ENCODE results near the gene FTSJ1. TPM values are rescaled to one million over a fixed set of nuclear protein-coding genes. Genes with fewer than 3 reads are reported as not detected.
A peak's percentile ranks its signal among the peaks of the same experiment; 100 is the strongest.
"Not testable (repeated sequence)": the region's sequence is repeated elsewhere in the genome, so short reads cannot be mapped to it uniquely, and the experiment has no call there.

Gene FTSJ1
- 100 to 1,000 TPM in 1 of 2 donors, 10 to 100 TPM in 1; 83.8 to 120 TPM for total RNA-seq

- peak; percentile 96 to 97 for ATAC-seq
- H3K27ac Mint-ChIP-seq: peak within 1 kb of the TSS; percentile 90 to 94
- H3K4me1 Mint-ChIP-seq (ENCODE audit: low read depth in 2 of 2): peaks cover 27 to 34% of the 10 kb centered on the region in 2 donors
- DNase-seq (ENCODE audit: low spot score): peak; percentile 91
- H3K4me3 Mint-ChIP-seq: peak within 1 kb of the TSS; percentile 96
- peaks cover 10% of the 10 kb centered on the region for H3K36me3 Mint-ChIP-seq
- peaks cover 0 to 3% of the 10 kb centered on the region in 2 donors for H3K27me3 Mint-ChIP-seq
- no peaks in the 10 kb centered on the region for H3K9me3 Mint-ChIP-seq
Observed at GRCh38 chrX:48475774-48476577, at the start of gene FTSJ1. Gene FTSJ1, plus strand, starts transcription at chrX:48476199. Its CDS starts 1,849 bp downstream, at chrX:48478048.

- not testable (repeated sequence) for H3K4me1 Mint-ChIP-seq (ENCODE audit: low read depth in 2 of 2); H3K36me3 Mint-ChIP-seq; DNase-seq (ENCODE audit: low spot score); H3K4me3 Mint-ChIP-seq; H3K27ac Mint-ChIP-seq; H3K9me3 Mint-ChIP-seq
- peaks cover 7 to 10% of the 10 kb centered on the region in 2 donors for H3K27me3 Mint-ChIP-seq
- peak; percentile 71 for ATAC-seq
Observed at GRCh38 chrX:48427027-48427716, 48.8 kb upstream of the FTSJ1 start.

- peaks cover 11 to 16% of the 10 kb centered on the region in 2 donors for H3K27me3 Mint-ChIP-seq
- H3K4me3 Mint-ChIP-seq; H3K36me3 Mint-ChIP-seq; DNase-seq (ENCODE audit: low spot score); H3K9me3 Mint-ChIP-seq; ATAC-seq; H3K27ac Mint-ChIP-seq; H3K4me1 Mint-ChIP-seq (ENCODE audit: low read depth in 2 of 2): not testable (repeated sequence)
Observed at GRCh38 chrX:48429606-48430005, 46.4 kb upstream of the FTSJ1 start.

GRCh38 chrX:48430166-48430565, 45.8 kb upstream of the FTSJ1 start:
- H3K4me3 Mint-ChIP-seq; H3K27ac Mint-ChIP-seq; DNase-seq (ENCODE audit: low spot score); H3K4me1 Mint-ChIP-seq (ENCODE audit: low read depth in 2 of 2); ATAC-seq; H3K9me3 Mint-ChIP-seq; H3K36me3 Mint-ChIP-seq: not testable (repeated sequence)
- peaks cover 14 to 17% of the 10 kb centered on the region in 2 donors for H3K27me3 Mint-ChIP-seq

GRCh38 chrX:48433713-48434112, 42.3 kb upstream of the FTSJ1 start:
- H3K4me3 Mint-ChIP-seq; H3K36me3 Mint-ChIP-seq; H3K27ac Mint-ChIP-seq; H3K4me1 Mint-ChIP-seq (ENCODE audit: low read depth in 2 of 2); H3K9me3 Mint-ChIP-seq; DNase-seq (ENCODE audit: low spot score); ATAC-seq: not testable (repeated sequence)
- H3K27me3 Mint-ChIP-seq: peaks cover 14 to 25% of the 10 kb centered on the region in 2 donors

GRCh38 chrX:48447201-48447600, 28.8 kb upstream of the FTSJ1 start:
- not testable (repeated sequence) for H3K4me1 Mint-ChIP-seq (ENCODE audit: low read depth in 2 of 2); H3K9me3 Mint-ChIP-seq; H3K4me3 Mint-ChIP-seq; H3K27ac Mint-ChIP-seq; ATAC-seq; H3K36me3 Mint-ChIP-seq; DNase-seq (ENCODE audit: low spot score)
- H3K27me3 Mint-ChIP-seq: peaks cover 0 to 14% of the 10 kb centered on the region in 2 donors

GRCh38 chrX:48450076-48450475, 25.9 kb upstream of the FTSJ1 start:
- Mint-ChIP-seq H3K36me3 (no peaks in the 10 kb centered on the region), H3K9me3 (no peaks in the 10 kb centered on the region), H3K27ac (no peak overlapping the region), H3K4me3 (no peak overlapping the region), H3K4me1 (ENCODE audit: low read depth in 2 of 2) (no peaks in the 10 kb centered on the region), H3K27me3 (peaks cover 0 to 1% of the 10 kb centered on the region in 2 donors)
- no peak for DNase-seq (ENCODE audit: low spot score)
- no peak for ATAC-seq

- H3K9me3 Mint-ChIP-seq: no peaks in the 10 kb centered on the region
- no peaks in the 10 kb centered on the region for H3K36me3 Mint-ChIP-seq
- H3K4me1 Mint-ChIP-seq (ENCODE audit: low read depth in 2 of 2): no peaks in the 10 kb centered on the region
- DNase-seq (ENCODE audit: low spot score): no peak
- H3K4me3 Mint-ChIP-seq: no peak overlapping the region
- H3K27ac Mint-ChIP-seq: no peak overlapping the region
- no peaks in the 10 kb centered on the region for H3K27me3 Mint-ChIP-seq
- no peak for ATAC-seq
Observed at GRCh38 chrX:48451708-48452107, 24.3 kb upstream of the FTSJ1 start.

GRCh38 chrX:48456628-48457331, 19.2 kb upstream of the FTSJ1 start:
- Mint-ChIP-seq H3K27me3 (no peaks in the 10 kb centered on the region), H3K4me1 (ENCODE audit: low read depth in 2 of 2) (peaks cover 0 to under 1% of the 10 kb centered on the region in 2 donors), H3K27ac (no peak overlapping the region), H3K4me3 (no peak overlapping the region), H3K9me3 (no peaks in the 10 kb centered on the region), H3K36me3 (peaks cover 12% of the 10 kb centered on the region)
- ATAC-seq (peak in 1 of 2 donors; percentile 37), DNase-seq (ENCODE audit: low spot score) (no peak)

GRCh38 chrX:48458711-48459110, 17.3 kb upstream of the FTSJ1 start:
- Mint-ChIP-seq H3K4me3 (no peak overlapping the region), H3K27ac (no peak overlapping the region), H3K27me3 (peaks cover 0 to 3% of the 10 kb centered on the region in 2 donors), H3K36me3 (peaks cover 12% of the 10 kb centered on the region), H3K4me1 (ENCODE audit: low read depth in 2 of 2) (peaks cover 0 to 6% of the 10 kb centered on the region in 2 donors), H3K9me3 (no peaks in the 10 kb centered on the region)
- no peak for ATAC-seq
- DNase-seq (ENCODE audit: low spot score): no peak

- Mint-ChIP-seq H3K36me3 (peaks cover 12% of the 10 kb centered on the region), H3K27ac (no peak overlapping the region), H3K4me1 (ENCODE audit: low read depth in 2 of 2) (peaks cover 0 to 8% of the 10 kb centered on the region in 2 donors), H3K4me3 (no peak overlapping the region), H3K27me3 (peaks cover 0 to 3% of the 10 kb centered on the region in 2 donors), H3K9me3 (no peaks in the 10 kb centered on the region)
- DNase-seq (ENCODE audit: low spot score): no peak
- ATAC-seq: no peak
Observed at GRCh38 chrX:48459483-48459882, 16.5 kb upstream of the FTSJ1 start.

- DNase-seq (ENCODE audit: low spot score) (no peak), ATAC-seq (no peak)
- H3K9me3 Mint-ChIP-seq: no peaks in the 10 kb centered on the region
- H3K27ac Mint-ChIP-seq: no peak overlapping the region
- no peak overlapping the region for H3K4me3 Mint-ChIP-seq
- peaks cover 2 to 9% of the 10 kb centered on the region in 2 donors for H3K4me1 Mint-ChIP-seq (ENCODE audit: low read depth in 2 of 2)
- H3K36me3 Mint-ChIP-seq: peaks cover 15% of the 10 kb centered on the region
- peaks cover 0 to 3% of the 10 kb centered on the region in 2 donors for H3K27me3 Mint-ChIP-seq
Observed at GRCh38 chrX:48460031-48460430, 16.0 kb upstream of the FTSJ1 start.

GRCh38 chrX:48460606-48461005, 15.4 kb upstream of the FTSJ1 start:
- Mint-ChIP-seq H3K4me3 (no peak overlapping the region), H3K9me3 (no peaks in the 10 kb centered on the region), H3K36me3 (peaks cover 20% of the 10 kb centered on the region), H3K4me1 (ENCODE audit: low read depth in 2 of 2) (peaks cover 8 to 15% of the 10 kb centered on the region in 2 donors), H3K27ac (no peak overlapping the region), H3K27me3 (peaks cover 0 to 3% of the 10 kb centered on the region in 2 donors)
- DNase-seq (ENCODE audit: low spot score) (no peak), ATAC-seq (no peak)
